Peyer's patch (tissue), 4 donors: ENCODE data around the gene FUBP1. TPM values are rescaled to one million over a fixed set of nuclear protein-coding genes. Genes with fewer than 3 reads are reported as not detected.
A peak's percentile ranks its signal among the peaks of the same experiment; 100 is the strongest.

ENCODE experiments used
- DNase-seq, 3 donors: peaks; one replicate each; pipeline ENCODE4 v3.0.0-alpha.2; 2017 to 2019
- H3K27ac ChIP-seq, 4 donors: fragments of 200-600 bp; sonication (generic); one replicate each; pipeline ENCODE4 v1.5.1; 2016 to 2019
- H3K27me3 ChIP-seq, 2 donors: fragments of 200-600 bp; sonication (generic); one replicate each; pipeline ENCODE4 v1.5.1; 2019
- H3K36me3 ChIP-seq, 3 donors: fragments of 200-600 bp; sonication (generic); one replicate each; pipeline ENCODE4 v1.5.1; 2016 to 2019
- H3K4me1 ChIP-seq, 4 donors: fragments of 200-600 bp; sonication (generic); one replicate each; pipeline ENCODE4 v1.5.1; 2016 to 2019
- H3K4me3 ChIP-seq, 4 donors: fragments of 200-600 bp; sonication (generic); 1 replicate in 3 of 4; 2 replicates in 1 of 4; pipeline ENCODE4 v1.5.1; 2016 to 2019; ENCODE audit warnings: mild to moderate bottlenecking in 1 of 4
- H3K9me3 ChIP-seq, 4 donors: fragments of 200-600 bp; sonication (generic); one replicate each; pipeline ENCODE4 v1.5.1; 2016 to 2019; ENCODE audit warnings: mild to moderate bottlenecking in 1 of 4
- CTCF ChIP-seq, 6 experiments: fragments of 450-650 bp in 4 of 6; fragments of 200-600 bp in 2 of 6; sonication (generic) in 1 of 6; IDR thresholded peaks; one replicate each; pipeline ENCODE4 v1.5.1; 2017 to 2019; ENCODE audit warnings: antibody characterized with exemption in 6 of 6, mild to moderate bottlenecking in 3 of 6, moderate library complexity in 1 of 6
- POLR2A ChIP-seq, 2 donors: fragments of 450-650 bp; IDR thresholded peaks; one replicate each; pipeline ENCODE4 v1.5.1; 2017; ENCODE audit warnings: antibody characterized with exemption in 2 of 2, mild to moderate bottlenecking in 2 of 2, moderate library complexity in 2 of 2
- total RNA-seq, 4 donors: library from RNA; depleted of rRNA; stranded (reverse); fragments of >200 nt; gene quantifications; one replicate each; pipeline ENCODE4 v1.1.0, GENCODE V29; 2016

FUBP1 gene
- total RNA-seq, 4 donors from 2014 or later: 76.4 to 196 (median 129) TPM

GRCh38 chr1:77945345-77945744, 33.5 kb downstream of the FUBP1 start:
- Histone ChIP-seq H3K36me3 (peaks cover 0 to 82% (median 0%) of the 10 kb centered on the region in 3 donors), H3K4me1 (peaks cover 0 to 7% (median 0%) of the 10 kb centered on the region in 4 donors), H3K27ac (no peak overlapping the region), H3K9me3 (no peaks in the 10 kb centered on the region), H3K4me3 (no peak overlapping the region), H3K27me3 (no peaks in the 10 kb centered on the region)
- no peak for DNase-seq
- TF ChIP-seq CTCF (IDR thresholded peaks at IDR 0.05): no peak
- no peak for TF ChIP-seq POLR2A (IDR thresholded peaks at IDR 0.05)

GRCh38 chr1:77942400-77943140, 36.3 kb downstream of the FUBP1 start:
- no peak for TF ChIP-seq POLR2A (IDR thresholded peaks at IDR 0.05)
- TF ChIP-seq CTCF (IDR thresholded peaks at IDR 0.05): no peak
- H3K9me3 ChIP-seq: no peaks in the 10 kb centered on the region
- no peaks in the 10 kb centered on the region for H3K27me3 ChIP-seq
- H3K36me3 ChIP-seq: peaks cover 0 to 60% (median 0%) of the 10 kb centered on the region in 3 donors
- H3K27ac ChIP-seq: no peak overlapping the region
- H3K4me3 ChIP-seq: no peak overlapping the region
- no peak for DNase-seq
- H3K4me1 ChIP-seq: no peaks in the 10 kb centered on the region

- H3K9me3 ChIP-seq: no peaks in the 10 kb centered on the region
- DNase-seq: no peak
- no peaks in the 10 kb centered on the region for H3K4me1 ChIP-seq
- H3K27ac ChIP-seq: no peak overlapping the region
- no peak overlapping the region for H3K4me3 ChIP-seq
- H3K36me3 ChIP-seq: peaks cover 0 to 45% (median 0%) of the 10 kb centered on the region in 3 donors
- TF ChIP-seq POLR2A (IDR thresholded peaks at IDR 0.05) (no peak), CTCF (IDR thresholded peaks at IDR 0.05) (no peak)
- H3K27me3 ChIP-seq: no peaks in the 10 kb centered on the region
Observed at GRCh38 chr1:77940921-77941570, 37.8 kb downstream of the FUBP1 start.

GRCh38 chr1:77938651-77939050, 40.2 kb downstream of the FUBP1 start:
- Histone ChIP-seq H3K4me1 (no peaks in the 10 kb centered on the region), H3K36me3 (peaks cover 0 to 22% (median 0%) of the 10 kb centered on the region in 3 donors), H3K9me3 (no peaks in the 10 kb centered on the region), H3K4me3 (no peak overlapping the region), H3K27ac (peak overlapping the region in 2 of 4 donors; percentile 36 to 62), H3K27me3 (no peaks in the 10 kb centered on the region)
- no peak for DNase-seq
- no peak for TF ChIP-seq POLR2A (IDR thresholded peaks at IDR 0.05)
- TF ChIP-seq CTCF (IDR thresholded peaks at IDR 0.05): no peak

GRCh38 chr1:77929806-77930205, 49.1 kb downstream of the FUBP1 start:
- H3K4me1 ChIP-seq: no peaks in the 10 kb centered on the region
- H3K27ac ChIP-seq: no peak overlapping the region
- no peak for DNase-seq
- H3K36me3 ChIP-seq: no peaks in the 10 kb centered on the region
- TF ChIP-seq CTCF (IDR thresholded peaks at IDR 0.05): no peak
- no peak for TF ChIP-seq POLR2A (IDR thresholded peaks at IDR 0.05)
- H3K27me3 ChIP-seq: no peaks in the 10 kb centered on the region
- no peaks in the 10 kb centered on the region for H3K9me3 ChIP-seq
- H3K4me3 ChIP-seq: no peak overlapping the region
